ENCODE data around the gene ACACB. TPM values are rescaled to one million over a fixed set of nuclear protein-coding genes. Genes with fewer than 3 reads are reported as not detected.

Gene ACACB
- total and polyA plus RNA-seq, 2 donors (not counting 3 experiments of a cell fraction or from before 2014, with no cell fraction given): 1.3 to 5.7 TPM

DNA sequence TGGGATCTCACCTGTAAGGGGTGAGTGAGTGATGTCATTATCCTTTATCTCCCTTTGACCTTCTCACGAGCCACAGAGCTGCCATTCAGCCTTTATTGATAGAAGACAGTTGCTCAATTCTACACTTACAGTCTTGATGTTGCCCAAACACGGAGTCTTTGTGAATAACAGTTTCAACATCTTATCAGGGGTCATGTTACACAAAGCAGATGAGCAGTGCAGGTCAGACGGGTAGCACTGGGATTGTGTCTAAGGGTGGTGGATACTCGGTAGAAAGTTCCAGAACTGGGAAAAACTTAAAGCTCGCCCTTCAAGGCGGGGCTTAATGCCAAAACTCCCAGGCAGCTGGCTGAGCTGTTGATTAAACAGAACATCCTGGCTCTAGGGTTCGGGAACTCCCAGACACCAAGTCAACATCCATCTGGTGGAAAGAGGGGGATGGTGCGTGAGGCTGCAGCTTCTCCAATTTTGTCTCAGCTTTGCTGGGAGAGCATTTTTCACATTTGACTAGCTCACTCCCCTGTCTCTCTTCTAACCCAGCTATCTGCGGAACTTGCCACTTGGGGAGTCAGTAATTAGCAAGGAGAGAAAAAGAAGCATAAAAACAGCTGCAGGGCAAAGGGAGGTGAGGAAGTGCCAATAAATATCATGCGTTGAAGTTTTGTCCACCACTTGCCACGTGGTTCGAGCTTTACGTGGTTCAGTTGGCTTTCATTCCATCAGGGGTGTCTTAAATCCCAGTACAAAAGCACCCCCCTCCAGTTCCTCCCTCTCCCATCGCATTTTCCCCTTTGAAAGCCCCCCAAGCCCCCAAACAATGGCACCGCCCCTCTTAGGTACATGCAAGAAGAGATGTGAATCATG, 161.7 kb downstream of the ACACB start:
- no peak overlapping the region for H3K27ac ChIP-seq (ENCODE audit: insufficient read depth, low read depth, low read length)
- no peaks in the 10 kb centered on the region for H3K4me1 ChIP-seq (ENCODE audit: control insufficient read depth, extremely low read depth, insufficient read depth, low read length)
- TF ChIP-seq POLR2AphosphoS5 (IDR thresholded peaks at IDR 0.05; ENCODE audit: insufficient read depth, low read depth, low read length) (no peak), POLR2A (IDR thresholded peaks at IDR 0.05; ENCODE audit: low read depth, low read length) (no peak), JUN (IDR thresholded peaks at IDR 0.05; ENCODE audit: borderline replicate concordance, insufficient read depth, insufficient read length, low read depth) (no peak), GATA2 (IDR thresholded peaks at IDR 0.05; ENCODE audit: insufficient read depth, insufficient read length, low read depth, low read length) (no peak), FOS (IDR thresholded peaks at IDR 0.05; ENCODE audit: borderline replicate concordance, insufficient read depth, low read length) (no peak), EZH2 (IDR thresholded peaks at IDR 0.05; ENCODE audit: borderline replicate concordance, low read depth, low read length, severe bottlenecking) (no peak)
- TF ChIP-seq, protein P1, sequence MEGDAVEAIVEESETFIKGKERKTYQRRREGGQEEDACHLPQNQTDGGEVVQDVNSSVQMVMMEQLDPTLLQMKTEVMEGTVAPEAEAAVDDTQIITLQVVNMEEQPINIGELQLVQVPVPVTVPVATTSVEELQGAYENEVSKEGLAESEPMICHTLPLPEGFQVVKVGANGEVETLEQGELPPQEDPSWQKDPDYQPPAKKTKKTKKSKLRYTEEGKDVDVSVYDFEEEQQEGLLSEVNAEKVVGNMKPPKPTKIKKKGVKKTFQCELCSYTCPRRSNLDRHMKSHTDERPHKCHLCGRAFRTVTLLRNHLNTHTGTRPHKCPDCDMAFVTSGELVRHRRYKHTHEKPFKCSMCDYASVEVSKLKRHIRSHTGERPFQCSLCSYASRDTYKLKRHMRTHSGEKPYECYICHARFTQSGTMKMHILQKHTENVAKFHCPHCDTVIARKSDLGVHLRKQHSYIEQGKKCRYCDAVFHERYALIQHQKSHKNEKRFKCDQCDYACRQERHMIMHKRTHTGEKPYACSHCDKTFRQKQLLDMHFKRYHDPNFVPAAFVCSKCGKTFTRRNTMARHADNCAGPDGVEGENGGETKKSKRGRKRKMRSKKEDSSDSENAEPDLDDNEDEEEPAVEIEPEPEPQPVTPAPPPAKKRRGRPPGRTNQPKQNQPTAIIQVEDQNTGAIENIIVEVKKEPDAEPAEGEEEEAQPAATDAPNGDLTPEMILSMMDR (IDR thresholded peaks at IDR 0.05; ENCODE audit: extremely low read depth in 1 of 2, insufficient read depth in 1 of 2, low read depth in 1 of 2, low read length in 2 of 2): no peak
- TF ChIP-seq, protein P2, sequence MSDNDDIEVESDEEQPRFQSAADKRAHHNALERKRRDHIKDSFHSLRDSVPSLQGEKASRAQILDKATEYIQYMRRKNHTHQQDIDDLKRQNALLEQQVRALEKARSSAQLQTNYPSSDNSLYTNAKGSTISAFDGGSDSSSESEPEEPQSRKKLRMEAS (IDR thresholded peaks at IDR 0.05; ENCODE audit: insufficient read depth, insufficient read length): no peak
- H3K36me3 ChIP-seq (ENCODE audit: control insufficient read depth in 2 of 2, extremely low read depth in 1 of 2, insufficient read depth in 2 of 2, low read length in 2 of 2): no peaks in the 10 kb centered on the region
- intact Hi-C loops (cut with micrococcal nuclease) (no loop called here), dilution Hi-C loops (cut with MboI; ENCODE audit: extremely low pct_ligation_motif_present, low sequenced_read_pairs) (no loop called here)
- ChIA-PET CTCF (interaction anchor here (1.1 to 3.2 kb wide), 2 partner anchors 107 kb away, joined by 4 to 7 read pairs; no protein-coding TSS in a partner anchor), POLR2A (no interaction called here)
- H3K27me3 ChIP-seq (ENCODE audit: control insufficient read depth in 2 of 2, insufficient read depth in 2 of 2, low read length in 2 of 2): no peaks in the 10 kb centered on the region
- no peaks in the 10 kb centered on the region for H4K20me1 ChIP-seq (replicated peaks; ENCODE audit: control insufficient read depth, extremely low read depth, insufficient read depth, low read length)
- no peaks in the 10 kb centered on the region for H3K9me3 ChIP-seq (replicated peaks; ENCODE audit: control insufficient read depth, insufficient read depth, low read length)
- no peak overlapping the region for H2AFZ ChIP-seq (ENCODE audit: low read depth, low read length)
- DNase-seq (ENCODE audit: low read depth, low spot score): no peak
- H3K9me1 ChIP-seq (replicated peaks; ENCODE audit: control insufficient read depth, extremely low read depth, insufficient read depth, low read length): no peaks in the 10 kb centered on the region
- no peak for FAIRE-seq
- no peaks in the 10 kb centered on the region for H3K79me2 ChIP-seq (ENCODE audit: control insufficient read depth, insufficient read depth, low read length)
- H3K9ac ChIP-seq (replicated peaks; ENCODE audit: extremely low read depth, insufficient read depth, low read length): no peak overlapping the region
- no peak overlapping the region for H3K4me3 ChIP-seq (replicated peaks in 1 of 3; ENCODE audit: insufficient read depth in 1 of 3, low read depth in 1 of 3, low read length in 3 of 3)
- no TSS peak for BruUV-seq (replicated peaks)
- H3K4me2 ChIP-seq (ENCODE audit: insufficient read depth, low read length): no peak overlapping the region

All from endothelial cell of umbilical vein (primary cell).